NCI-H2107 treated with DMSO at 0.1 percent for 48 hours (cell line): Measurements from ENCODE around the gene FAM32A.
"Not testable (repeated sequence)": the region's sequence is repeated elsewhere in the genome, so short reads cannot be mapped to it uniquely, and the experiment has no call there.

Experiments
- DNase-seq: peaks from one replicate; lab custom pipeline; 2025; ENCODE audit not compliant: unreplicated experiment; lab: John Stamatoyannopoulos, UW

FAM32A gene

DNA sequence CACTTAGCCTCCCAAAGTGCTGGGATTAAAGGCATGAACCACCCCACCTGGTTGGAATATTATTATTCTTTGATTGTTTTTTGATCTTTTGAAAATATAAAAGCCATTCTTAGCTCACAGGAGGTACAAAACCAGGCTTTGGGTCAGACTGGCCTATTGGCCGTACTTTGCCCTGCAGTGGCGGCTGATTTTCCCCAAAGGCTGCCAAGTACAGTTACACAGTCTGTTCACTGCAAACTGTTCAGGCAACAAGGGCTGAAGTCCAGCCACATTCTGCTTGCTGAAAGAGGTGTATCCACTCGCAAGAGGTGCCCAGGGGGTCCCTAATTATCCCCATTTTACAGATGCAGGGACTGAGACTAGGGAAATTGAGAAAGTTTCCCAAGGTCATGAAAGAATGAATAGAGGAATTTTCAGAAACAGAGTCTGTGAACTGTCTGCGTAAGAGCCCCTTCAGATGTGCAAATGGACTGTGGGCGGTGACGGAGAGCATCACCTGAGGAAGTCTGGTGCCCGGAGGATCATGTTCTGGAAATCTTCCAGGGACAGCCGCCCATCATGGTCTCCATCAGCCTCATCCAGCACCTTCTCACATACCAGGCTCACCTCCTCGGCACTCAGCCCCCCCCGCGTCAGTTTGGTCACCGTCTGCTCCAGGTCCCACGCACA, 20.9 kb upstream of the FAM32A start:
- DNase-seq = no peak

DNA sequence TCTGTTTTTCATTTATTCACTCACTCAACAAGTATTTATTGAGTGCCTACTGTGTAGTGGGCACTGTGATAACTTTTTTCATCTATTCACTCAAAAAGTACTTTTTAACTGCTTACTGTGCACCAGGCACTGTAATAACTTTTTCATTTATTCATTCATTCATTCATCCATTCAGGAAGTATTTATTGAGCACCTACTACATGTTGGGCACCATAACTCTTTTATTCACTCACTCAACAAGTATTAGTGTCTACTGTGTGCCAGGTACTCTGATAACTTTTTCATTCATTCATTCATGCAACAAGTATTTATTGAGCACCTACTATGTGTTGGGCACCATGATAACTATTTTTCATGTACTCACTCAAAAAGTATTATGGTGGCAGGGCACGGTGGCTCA, 18.8 kb upstream of the FAM32A start:
- DNase-seq = no peak

GRCh38 chr19:16167055-16167454, 18.2 kb upstream of the FAM32A start:
- DNase-seq = no peak

- no peak for DNase-seq
Measured at GRCh38 chr19:16168465-16169081, 16.6 kb upstream of the FAM32A start.

DNA sequence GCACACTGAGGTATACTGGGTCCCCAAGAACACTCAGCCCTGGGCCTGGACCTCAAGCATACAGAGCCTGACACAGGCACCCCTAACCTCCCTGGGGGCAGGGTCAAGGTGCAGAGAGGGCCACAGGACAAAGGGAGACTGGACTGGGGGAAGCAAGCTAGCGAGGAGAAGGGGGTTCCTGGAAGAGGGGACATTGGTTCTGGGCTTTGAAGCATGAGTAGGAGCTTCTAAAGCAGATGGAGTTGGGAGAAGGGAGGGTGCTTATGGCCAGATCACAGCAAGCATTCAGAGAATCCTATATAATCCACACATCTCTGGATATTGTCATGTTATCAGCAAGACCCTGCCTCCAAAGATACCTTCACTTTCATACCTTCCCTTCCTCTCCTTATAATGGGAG, 15.1 kb upstream of the FAM32A start:
- no peak for DNase-seq

- DNase-seq = no peak
Measured at GRCh38 chr19:16175954-16176353, 9.3 kb upstream of the FAM32A start.

- not testable (repeated sequence) for DNase-seq
Measured at GRCh38 chr19:16178866-16179265, 6.3 kb upstream of the FAM32A start.

DNA sequence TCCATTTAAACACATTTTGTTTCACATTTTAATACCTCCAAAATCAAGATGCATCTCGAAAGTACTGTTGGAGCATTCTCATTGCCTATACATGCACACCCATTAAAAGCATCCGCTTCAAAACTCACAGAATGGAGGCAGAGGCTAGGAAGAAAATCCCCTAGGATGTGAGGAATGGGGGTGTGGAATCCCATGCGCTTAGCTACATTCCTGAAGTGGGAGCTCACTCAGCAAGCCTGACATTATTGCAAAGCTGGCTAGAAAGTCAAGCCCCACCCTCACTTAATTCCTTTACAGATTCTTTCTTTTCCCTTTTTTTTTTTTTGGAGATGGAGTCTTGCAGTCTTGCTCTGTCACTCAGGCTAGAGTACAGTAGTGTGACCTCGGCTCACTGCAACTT, 4.6 kb upstream of the FAM32A start:
- no peak for DNase-seq

DNA sequence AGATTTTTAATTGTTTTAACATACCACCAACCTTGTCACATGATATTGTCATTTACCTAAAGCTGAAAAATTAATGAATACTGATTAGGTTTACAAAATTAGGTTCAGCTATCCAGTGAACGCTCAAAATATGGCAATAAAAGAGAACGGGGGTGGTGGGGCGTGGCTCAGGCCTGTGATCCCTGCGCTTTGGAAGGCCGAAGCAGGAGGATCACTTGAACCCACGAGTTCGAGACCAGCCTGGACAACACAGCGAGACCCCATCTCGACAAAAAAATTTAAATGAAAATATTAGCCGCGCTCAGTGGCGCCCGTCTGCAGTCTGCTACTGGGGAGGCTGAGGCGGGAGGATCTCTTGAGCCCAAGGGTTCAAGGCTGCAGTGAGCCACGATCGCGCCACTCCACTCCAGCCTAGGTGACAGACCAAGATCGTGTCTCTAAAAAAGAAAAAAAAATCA, 516 bp upstream of the FAM32A start:
- DNase-seq = no peak

DNA sequence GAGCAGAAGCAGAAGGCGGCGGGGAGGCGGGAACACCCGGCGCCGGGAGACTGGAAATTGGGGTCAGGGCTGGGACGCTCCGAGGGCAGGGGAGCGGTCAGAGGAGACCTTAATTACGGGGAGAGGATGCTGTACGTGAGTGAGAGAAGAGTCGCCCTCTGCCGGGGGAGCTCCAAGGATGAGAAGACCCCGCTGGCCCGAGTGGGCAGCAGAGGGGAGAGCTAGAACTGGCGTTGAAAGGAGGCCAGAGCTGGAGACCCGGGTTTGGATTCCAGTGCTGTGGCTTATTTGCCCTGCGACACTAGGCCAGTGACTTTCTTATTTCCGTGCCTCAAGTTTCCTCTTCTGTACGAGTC, 536 bp downstream of the FAM32A start:
- DNase-seq = no peak

GRCh38 chr19:16188521-16188920, 3.3 kb downstream of the FAM32A start:
- no peak for DNase-seq

DNA sequence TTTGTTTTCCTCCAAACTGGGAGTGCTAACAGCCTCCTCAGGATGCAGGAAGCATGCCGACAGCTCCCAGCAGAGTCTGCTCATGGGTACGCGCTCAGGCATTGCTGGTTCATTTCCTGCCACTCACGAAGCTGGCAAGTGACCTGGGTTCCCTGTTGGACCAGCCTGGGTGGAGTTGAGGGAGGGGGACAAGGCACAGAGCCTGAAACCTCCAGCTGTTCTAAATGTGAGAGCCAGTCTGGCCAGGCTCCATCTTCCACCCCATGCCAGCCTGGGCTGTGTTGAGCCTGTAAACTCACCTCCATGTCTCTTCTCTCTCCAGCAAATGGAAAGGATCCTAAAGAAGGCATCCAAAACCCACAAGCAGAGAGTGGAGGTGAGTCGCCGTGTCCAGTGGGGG, 5.0 kb downstream of the FAM32A start:
- DNase-seq = no peak

DNA sequence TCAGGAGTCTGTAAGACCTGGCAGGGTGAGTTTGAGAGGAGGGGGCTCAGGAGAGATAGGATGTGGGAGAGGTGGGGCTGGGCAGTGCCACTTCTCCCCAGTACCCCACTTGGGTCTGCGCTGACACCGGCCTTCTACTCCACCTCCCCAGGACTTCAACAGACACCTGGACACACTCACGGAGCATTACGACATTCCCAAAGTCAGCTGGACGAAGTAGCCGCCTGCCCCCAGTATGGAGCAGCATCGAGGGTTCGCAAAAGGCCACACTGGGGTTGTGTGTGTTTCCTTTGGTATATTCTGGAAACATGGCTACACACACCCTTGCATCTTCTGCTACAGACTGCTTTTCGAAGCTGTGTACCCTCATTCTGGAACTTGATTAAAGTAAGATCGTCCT, 5.5 kb downstream of the FAM32A start:
- no peak for DNase-seq

GRCh38 chr19:16191216-16191908, 6.2 kb downstream of the FAM32A start:
- no peak for DNase-seq

DNA sequence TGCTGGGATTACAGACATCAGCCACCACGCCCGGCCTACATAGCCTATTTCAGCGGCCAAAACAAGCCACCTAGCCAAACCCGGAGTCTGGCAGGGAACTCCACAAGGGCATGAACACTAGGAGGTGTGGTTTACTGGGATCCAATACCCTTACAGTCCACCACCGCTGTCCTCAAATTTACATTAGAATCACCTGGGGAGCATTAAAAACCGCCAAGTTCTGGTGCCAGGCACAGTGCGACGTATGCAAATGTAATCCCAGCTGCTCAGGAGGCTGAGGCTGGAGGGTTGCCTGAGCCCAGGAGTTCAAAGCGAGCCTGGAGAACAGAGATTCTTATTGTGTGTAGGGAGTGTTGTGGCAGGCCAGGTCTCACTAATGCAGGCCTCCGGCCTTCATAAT, 8.3 kb downstream of the FAM32A start:
- peak; percentile 93 for DNase-seq

GRCh38 chr19:16197188-16197621, 12.0 kb downstream of the FAM32A start:
- no peak for DNase-seq

DNA sequence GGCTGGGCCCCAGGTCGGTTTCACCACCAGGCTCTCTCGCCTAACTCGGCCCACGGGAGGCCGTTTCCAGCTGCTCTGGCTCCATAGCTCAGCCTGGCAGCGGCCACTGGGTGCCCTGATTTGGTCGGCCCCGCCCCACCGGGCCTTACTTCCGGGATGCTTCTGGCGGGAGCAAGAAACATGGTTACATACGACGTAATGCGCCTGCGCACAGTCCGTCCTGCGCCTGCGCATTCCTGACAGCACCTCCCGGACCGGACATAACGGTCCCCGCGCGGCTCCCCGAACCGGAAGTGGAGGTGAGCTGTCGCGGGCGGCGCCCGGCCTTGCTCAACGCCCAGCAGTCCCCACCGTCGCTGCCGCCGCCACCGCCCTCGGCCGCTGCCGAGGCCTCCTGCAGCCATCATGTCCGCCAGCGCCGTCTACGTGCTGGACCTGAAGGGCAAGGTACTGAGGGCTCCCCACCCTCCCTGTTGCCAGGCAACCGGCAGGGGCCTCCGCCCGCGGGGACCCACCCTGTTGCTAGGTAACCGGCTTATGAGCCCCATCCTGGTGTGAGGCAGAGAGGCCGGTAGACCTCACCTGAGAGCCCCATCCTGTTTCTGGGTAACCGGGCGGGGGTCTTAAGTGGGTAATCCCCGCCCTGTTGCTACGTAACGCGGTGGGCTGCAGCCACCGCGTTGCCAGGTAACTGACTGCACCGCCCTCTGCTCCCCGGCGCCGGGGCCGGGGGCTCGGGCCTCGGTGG, 12.6 kb downstream of the FAM32A start, which contains the start of gene AP1M1:
Gene AP1M1 (plus strand): TSS at position 290 of the 748 bp plus-strand sequence. CDS start 116 bp downstream, at position 406.
- peak; percentile 90 for DNase-seq

GRCh38 chr19:16198370-16198651, 13.1 kb downstream of the FAM32A start:
- DNase-seq = no peak

GRCh38 chr19:16199275-16199932, 14.2 kb downstream of the FAM32A start:
- DNase-seq = no peak

GRCh38 chr19:16200038-16201010, 15.1 kb downstream of the FAM32A start:
- no peak for DNase-seq
